Measurements from ENCODE around the gene LYPD4. TPM values are rescaled to one million over a fixed set of nuclear protein-coding genes. Genes with fewer than 3 reads are reported as not detected.

LYPD4 gene
- total RNA-seq, 2 experiments from 2014 or later, result not detected

DNA sequence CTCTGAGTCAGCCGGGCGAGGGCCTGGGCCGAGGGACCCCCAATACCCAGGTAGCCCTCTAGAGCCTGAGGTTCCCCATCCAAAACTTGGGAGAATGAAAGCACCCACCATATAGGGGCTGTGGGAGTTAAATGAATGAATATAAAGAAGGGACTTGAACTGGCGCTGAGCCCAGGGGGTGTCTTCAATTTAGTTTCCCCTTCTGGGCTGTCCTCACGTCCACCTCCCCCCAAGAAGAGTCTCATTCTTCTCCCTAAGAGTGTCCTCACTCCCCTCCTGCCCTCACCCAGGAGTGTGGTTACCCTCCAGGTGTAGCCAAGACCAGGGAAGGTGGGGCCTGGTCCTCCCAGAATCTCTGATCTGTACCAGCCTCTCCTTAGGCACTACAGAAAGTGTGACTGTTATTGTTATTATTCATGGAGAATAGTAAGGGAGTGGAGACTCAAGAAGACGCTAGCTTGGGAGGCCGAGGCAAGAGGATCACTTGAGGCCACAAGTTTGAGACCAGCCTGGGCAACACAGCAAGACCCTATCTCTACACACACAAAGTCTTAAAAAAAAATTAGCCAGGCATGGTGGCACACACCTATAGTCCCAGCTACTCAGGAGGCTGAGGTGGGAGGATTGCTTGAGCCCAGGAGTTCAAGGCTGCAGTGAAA lies 35.3 kb upstream of the LYPD4 start:
- Histone ChIP-seq H3K4me3 (ENCODE audit: low read depth, low read length, poor library complexity, severe bottlenecking) (peak overlapping the region; percentile 93), H3K9me2 (ENCODE audit: insufficient read depth, low read length) (no peaks in the 10 kb centered on the region), H3K9me3 (ENCODE audit: low read length) (no peaks in the 10 kb centered on the region), H3K36me3 (ENCODE audit: insufficient read depth, low read length) (peaks cover 55% of the 10 kb centered on the region), H3K4me2 (ENCODE audit: low read length) (peak overlapping the region; percentile 99), H3K27ac (ENCODE audit: low read depth, low read length, poor library complexity, severe bottlenecking) (peak overlapping the region; percentile 100), H3K4me1 (ENCODE audit: insufficient read depth, low read length, poor library complexity, severe bottlenecking) (peaks cover 54% of the 10 kb centered on the region), H2AFZ (ENCODE audit: low read length) (no peak overlapping the region), H3K79me2 (ENCODE audit: insufficient read depth, low read depth, low read length) (peaks cover 37% of the 10 kb centered on the region), H4K20me1 (ENCODE audit: insufficient read depth, low read length) (no peaks in the 10 kb centered on the region)
- TF ChIP-seq, protein P1, sequence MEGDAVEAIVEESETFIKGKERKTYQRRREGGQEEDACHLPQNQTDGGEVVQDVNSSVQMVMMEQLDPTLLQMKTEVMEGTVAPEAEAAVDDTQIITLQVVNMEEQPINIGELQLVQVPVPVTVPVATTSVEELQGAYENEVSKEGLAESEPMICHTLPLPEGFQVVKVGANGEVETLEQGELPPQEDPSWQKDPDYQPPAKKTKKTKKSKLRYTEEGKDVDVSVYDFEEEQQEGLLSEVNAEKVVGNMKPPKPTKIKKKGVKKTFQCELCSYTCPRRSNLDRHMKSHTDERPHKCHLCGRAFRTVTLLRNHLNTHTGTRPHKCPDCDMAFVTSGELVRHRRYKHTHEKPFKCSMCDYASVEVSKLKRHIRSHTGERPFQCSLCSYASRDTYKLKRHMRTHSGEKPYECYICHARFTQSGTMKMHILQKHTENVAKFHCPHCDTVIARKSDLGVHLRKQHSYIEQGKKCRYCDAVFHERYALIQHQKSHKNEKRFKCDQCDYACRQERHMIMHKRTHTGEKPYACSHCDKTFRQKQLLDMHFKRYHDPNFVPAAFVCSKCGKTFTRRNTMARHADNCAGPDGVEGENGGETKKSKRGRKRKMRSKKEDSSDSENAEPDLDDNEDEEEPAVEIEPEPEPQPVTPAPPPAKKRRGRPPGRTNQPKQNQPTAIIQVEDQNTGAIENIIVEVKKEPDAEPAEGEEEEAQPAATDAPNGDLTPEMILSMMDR (conservative IDR thresholded peaks at IDR 0.05; ENCODE audit: low read length), result no peak
- TF ChIP-seq EZH2phosphoT487 (IDR thresholded peaks at IDR 0.05; ENCODE audit: borderline replicate concordance, low read depth, low read length), result no peak
- POLR2A ChIA-PET, result interaction anchor here (0.6 kb wide), 1 partner anchor 66 kb away, joined by 7 read pairs; no protein-coding TSS in a partner anchor
- no peak for DNase-seq (ENCODE audit: low spot score)
- CTCF ChIA-PET (ENCODE audit: unreplicated experiment), result no interaction called here
- intact Hi-C loops (cut with micrococcal nuclease; ENCODE audit: unreplicated experiment), result no loop called here
- BruUV-seq (replicated peaks), result no TSS peak

GRCh38 chr19:41879080-41879479 lies 34.6 kb upstream of the LYPD4 start:
- Histone ChIP-seq H3K9me2 (ENCODE audit: insufficient read depth, low read length) (no peaks in the 10 kb centered on the region), H2AFZ (ENCODE audit: low read length) (no peak overlapping the region), H3K9me3 (ENCODE audit: low read length) (no peaks in the 10 kb centered on the region), H3K4me3 (ENCODE audit: low read depth, low read length, poor library complexity, severe bottlenecking) (peak overlapping the region; percentile 93), H3K27ac (ENCODE audit: low read depth, low read length, poor library complexity, severe bottlenecking) (peak overlapping the region; percentile 100), H3K79me2 (ENCODE audit: insufficient read depth, low read depth, low read length) (peaks cover 32% of the 10 kb centered on the region), H3K4me2 (ENCODE audit: low read length) (peak overlapping the region; percentile 99), H4K20me1 (ENCODE audit: insufficient read depth, low read length) (no peaks in the 10 kb centered on the region), H3K36me3 (ENCODE audit: insufficient read depth, low read length) (peaks cover 54% of the 10 kb centered on the region), H3K4me1 (ENCODE audit: insufficient read depth, low read length, poor library complexity, severe bottlenecking) (peaks cover 61% of the 10 kb centered on the region)
- TF ChIP-seq, protein P1 (conservative IDR thresholded peaks at IDR 0.05; ENCODE audit: low read length), result no peak
- no peak for TF ChIP-seq EZH2phosphoT487 (IDR thresholded peaks at IDR 0.05; ENCODE audit: borderline replicate concordance, low read depth, low read length)
- DNase-seq (ENCODE audit: low spot score), result no peak
- intact Hi-C loops (cut with micrococcal nuclease; ENCODE audit: unreplicated experiment), result no loop called here
- no TSS peak for BruUV-seq (replicated peaks)
- ChIA-PET POLR2A (no interaction called here), CTCF (ENCODE audit: unreplicated experiment) (no interaction called here)

Data from OCI-LY7 (cell line).